ENCODE measurements around the gene S1PR4.

The S1PR4 gene

DNA sequence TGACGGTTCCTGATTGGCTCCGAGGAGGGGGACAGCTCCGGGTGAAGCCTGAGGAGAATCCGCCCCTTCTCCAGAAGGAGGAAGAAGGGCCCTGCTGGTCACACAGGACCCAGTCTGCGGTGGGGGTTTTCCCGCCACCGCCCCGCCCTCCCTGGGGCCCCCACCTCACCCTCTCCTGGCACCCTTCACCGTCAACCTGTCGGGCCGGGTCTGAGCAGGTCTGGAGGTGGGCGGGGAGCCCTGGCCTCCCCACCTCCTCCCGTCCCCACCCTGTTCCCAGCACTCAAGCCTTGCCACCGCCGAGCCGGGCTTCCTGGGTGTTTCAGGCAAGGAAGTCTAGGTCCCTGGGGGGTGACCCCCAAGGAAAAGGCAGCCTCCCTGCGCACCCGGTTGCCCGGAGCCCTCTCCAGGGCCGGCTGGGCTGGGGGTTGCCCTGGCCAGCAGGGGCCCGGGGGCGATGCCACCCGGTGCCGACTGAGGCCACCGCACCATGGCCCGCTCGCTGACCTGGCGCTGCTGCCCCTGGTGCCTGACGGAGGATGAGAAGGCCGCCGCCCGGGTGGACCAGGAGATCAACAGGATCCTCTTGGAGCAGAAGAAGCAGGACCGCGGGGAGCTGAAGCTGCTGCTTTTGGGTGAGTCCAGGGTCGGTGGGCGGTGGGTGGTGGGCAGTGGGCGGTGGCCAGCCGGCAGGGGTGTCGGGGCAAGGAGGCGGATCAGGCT is 42.4 kb upstream of the S1PR4 start, which contains the start of gene GNA15:
Gene GNA15 (plus strand): TSS at position 73 of the 723 bp plus-strand sequence. CDS start 418 bp downstream, at position 491.
- H3K4me3 ChIP-seq (ENCODE audit: low read depth, low read length): peak within 1 kb of the TSS; percentile 80
- peak; percentile 78 for DNase-seq (ENCODE audit: low read depth)
- TF ChIP-seq, protein P1, sequence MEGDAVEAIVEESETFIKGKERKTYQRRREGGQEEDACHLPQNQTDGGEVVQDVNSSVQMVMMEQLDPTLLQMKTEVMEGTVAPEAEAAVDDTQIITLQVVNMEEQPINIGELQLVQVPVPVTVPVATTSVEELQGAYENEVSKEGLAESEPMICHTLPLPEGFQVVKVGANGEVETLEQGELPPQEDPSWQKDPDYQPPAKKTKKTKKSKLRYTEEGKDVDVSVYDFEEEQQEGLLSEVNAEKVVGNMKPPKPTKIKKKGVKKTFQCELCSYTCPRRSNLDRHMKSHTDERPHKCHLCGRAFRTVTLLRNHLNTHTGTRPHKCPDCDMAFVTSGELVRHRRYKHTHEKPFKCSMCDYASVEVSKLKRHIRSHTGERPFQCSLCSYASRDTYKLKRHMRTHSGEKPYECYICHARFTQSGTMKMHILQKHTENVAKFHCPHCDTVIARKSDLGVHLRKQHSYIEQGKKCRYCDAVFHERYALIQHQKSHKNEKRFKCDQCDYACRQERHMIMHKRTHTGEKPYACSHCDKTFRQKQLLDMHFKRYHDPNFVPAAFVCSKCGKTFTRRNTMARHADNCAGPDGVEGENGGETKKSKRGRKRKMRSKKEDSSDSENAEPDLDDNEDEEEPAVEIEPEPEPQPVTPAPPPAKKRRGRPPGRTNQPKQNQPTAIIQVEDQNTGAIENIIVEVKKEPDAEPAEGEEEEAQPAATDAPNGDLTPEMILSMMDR (IDR thresholded peaks at IDR 0.05; ENCODE audit: low read depth, low read length): no peak
- TF ChIP-seq MYC (IDR thresholded peaks at IDR 0.05; ENCODE audit: low read depth, low read length) (no peak), POLR2A (IDR thresholded peaks at IDR 0.05; ENCODE audit: extremely low read depth, insufficient read length) (no peak)
- TF ChIP-seq, protein P2, sequence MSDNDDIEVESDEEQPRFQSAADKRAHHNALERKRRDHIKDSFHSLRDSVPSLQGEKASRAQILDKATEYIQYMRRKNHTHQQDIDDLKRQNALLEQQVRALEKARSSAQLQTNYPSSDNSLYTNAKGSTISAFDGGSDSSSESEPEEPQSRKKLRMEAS (IDR thresholded peaks at IDR 0.05; ENCODE audit: low read depth, low read length): no peak

DNA sequence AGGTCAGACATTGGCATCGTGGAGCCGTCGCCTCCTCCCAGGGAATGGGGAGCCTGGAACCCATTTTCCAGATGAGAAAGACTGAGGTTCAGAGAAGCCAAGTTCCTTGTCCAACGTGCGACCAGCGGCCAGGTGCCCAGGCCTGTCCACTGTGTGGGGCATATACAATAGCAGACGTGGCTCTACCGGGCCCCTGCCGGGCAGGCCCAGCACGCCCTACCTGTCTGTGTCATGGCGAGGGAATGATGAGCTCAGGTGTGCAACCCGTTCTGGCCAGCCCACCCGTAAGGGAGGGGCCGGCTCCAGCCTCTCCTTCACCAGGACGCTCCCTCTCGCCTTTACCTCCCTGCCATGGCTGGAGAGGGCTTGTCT is 41.9 kb upstream of the S1PR4 start:
- no peak for DNase-seq (ENCODE audit: low read depth)
- TF ChIP-seq, protein P1 (IDR thresholded peaks at IDR 0.05; ENCODE audit: low read depth, low read length): no peak
- TF ChIP-seq POLR2A (IDR thresholded peaks at IDR 0.05; ENCODE audit: extremely low read depth, insufficient read length): no peak
- TF ChIP-seq, protein P2 (IDR thresholded peaks at IDR 0.05; ENCODE audit: low read depth, low read length): no peak
- no peak for TF ChIP-seq MYC (IDR thresholded peaks at IDR 0.05; ENCODE audit: low read depth, low read length)
- H3K4me3 ChIP-seq (ENCODE audit: low read depth, low read length): peak overlapping the region; percentile 80

DNA sequence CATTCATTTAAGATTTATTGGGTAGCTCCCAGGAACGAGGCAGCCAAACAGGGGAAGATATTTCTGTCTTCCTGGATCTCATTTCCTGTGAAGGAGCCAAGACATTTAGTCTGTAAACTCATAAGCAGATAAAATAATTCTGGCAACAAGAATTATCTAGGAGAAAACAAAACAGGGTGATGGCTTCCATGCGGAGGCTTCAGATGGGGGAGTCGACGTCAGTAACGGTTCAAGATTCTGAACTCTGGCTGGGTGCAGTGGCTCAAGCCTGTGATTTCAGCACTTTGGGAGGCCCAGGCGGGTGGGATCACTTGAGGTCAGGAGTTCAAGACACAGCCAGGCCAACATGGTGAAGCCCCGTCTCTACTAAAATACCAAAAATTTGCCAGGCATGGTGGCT is 41.5 kb upstream of the S1PR4 start:
- DNase-seq (ENCODE audit: low read depth): peak; percentile 43
- H3K4me3 ChIP-seq (ENCODE audit: low read depth, low read length): peak overlapping the region; percentile 80
- no peak for TF ChIP-seq MYC (IDR thresholded peaks at IDR 0.05; ENCODE audit: low read depth, low read length)

DNA sequence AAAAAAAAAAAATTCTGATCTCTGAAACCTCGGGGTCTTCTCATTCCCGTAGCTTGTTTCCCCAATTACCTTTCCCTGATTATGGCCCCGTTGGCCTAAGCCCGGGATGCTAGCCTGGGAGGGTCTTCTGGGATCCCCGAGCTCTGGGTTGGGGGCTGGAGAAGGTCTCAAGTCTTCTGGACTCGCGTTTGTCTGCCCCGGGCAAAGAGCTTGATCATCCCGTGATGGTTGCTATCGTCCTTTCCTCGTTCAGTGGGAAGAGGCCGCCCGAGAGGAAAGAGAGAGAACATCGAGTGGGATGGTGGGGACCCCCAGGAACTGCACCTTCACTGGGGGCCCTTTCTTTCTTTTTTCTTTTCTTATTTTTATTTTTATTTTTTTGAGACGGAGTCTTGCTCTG is 40.3 kb upstream of the S1PR4 start:
- DNase-seq (ENCODE audit: low read depth): no peak
- H3K4me3 ChIP-seq (ENCODE audit: low read depth, low read length): peak overlapping the region; percentile 80
- TF ChIP-seq, protein P1 (IDR thresholded peaks at IDR 0.05; ENCODE audit: low read depth, low read length): no peak
- TF ChIP-seq MYC (IDR thresholded peaks at IDR 0.05; ENCODE audit: low read depth, low read length): no peak
- no peak for TF ChIP-seq POLR2A (IDR thresholded peaks at IDR 0.05; ENCODE audit: extremely low read depth, insufficient read length)
- TF ChIP-seq, protein P2 (IDR thresholded peaks at IDR 0.05; ENCODE audit: low read depth, low read length): no peak

DNA sequence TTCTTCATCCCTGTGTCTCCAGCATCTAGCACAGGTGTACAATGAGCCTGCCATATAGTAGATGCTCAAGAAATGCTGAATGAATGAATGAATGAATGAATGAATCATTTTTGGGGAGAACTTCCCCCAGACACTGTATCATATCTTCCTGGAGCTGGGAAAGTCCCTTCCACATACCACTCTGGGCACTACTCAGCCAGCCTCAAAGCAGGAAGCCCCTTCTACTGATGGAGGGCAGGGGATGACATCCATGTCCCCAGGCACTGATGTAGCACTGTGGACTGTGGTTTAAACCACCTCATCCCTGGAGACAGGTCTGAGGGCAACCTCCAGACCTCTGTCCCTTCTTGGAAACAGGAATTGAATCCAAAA is 37.9 kb upstream of the S1PR4 start:
- TF ChIP-seq POLR2A (IDR thresholded peaks at IDR 0.05; ENCODE audit: extremely low read depth, insufficient read length) (no peak), MYC (IDR thresholded peaks at IDR 0.05; ENCODE audit: low read depth, low read length) (no peak)
- TF ChIP-seq, protein P2 (IDR thresholded peaks at IDR 0.05; ENCODE audit: low read depth, low read length): no peak
- TF ChIP-seq, protein P1 (IDR thresholded peaks at IDR 0.05; ENCODE audit: low read depth, low read length): no peak
- DNase-seq (ENCODE audit: low read depth): peak; percentile 48
- H3K4me3 ChIP-seq (ENCODE audit: low read depth, low read length): no peak overlapping the region

DNA sequence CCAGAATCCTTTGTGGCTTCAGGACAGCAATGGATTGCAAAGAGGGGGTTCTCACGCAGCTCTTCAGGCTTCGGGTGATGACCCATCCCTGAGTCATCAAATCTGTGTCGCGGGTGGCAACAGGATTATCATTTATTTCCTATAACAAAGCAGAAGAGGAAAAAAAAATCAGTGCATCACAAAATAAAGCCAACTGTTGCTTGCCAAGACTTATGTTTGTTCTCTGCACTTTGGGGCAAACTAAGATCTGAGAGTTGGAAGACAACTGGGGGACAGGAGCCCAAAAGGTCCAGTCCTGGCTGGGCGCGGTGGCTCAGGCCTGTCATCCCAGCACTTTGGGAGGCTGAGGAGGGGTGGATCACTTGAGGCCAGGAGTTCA is 36.3 kb upstream of the S1PR4 start:
- no peak for TF ChIP-seq POLR2A (IDR thresholded peaks at IDR 0.05; ENCODE audit: extremely low read depth, insufficient read length)
- TF ChIP-seq, protein P1 (IDR thresholded peaks at IDR 0.05; ENCODE audit: low read depth, low read length): no peak
- TF ChIP-seq, protein P2 (IDR thresholded peaks at IDR 0.05; ENCODE audit: low read depth, low read length): no peak
- TF ChIP-seq MYC (IDR thresholded peaks at IDR 0.05; ENCODE audit: low read depth, low read length): no peak
- no peak overlapping the region for H3K4me3 ChIP-seq (ENCODE audit: low read depth, low read length)
- DNase-seq (ENCODE audit: low read depth): peak; percentile 65

Data from NB4 (cell line).